Ishikawa (cell line): Measurements from ENCODE around the gene RFTN1.

Experiments used
- CEBPB ChIP-seq: IDR thresholded peaks from 2 replicates; pipeline ENCODE4 v1.6.1; 2012
- CREB1 ChIP-seq: IDR thresholded peaks from 2 replicates; pipeline ENCODE4 v1.6.1; 2012; ENCODE audit warnings: low read depth
- EGR1 ChIP-seq: IDR thresholded peaks from 2 replicates; pipeline ENCODE4 v1.6.1; 2012
- EP300 ChIP-seq: IDR thresholded peaks from 2 replicates; pipeline ENCODE4 v1.6.1; 2012; ENCODE audit warnings: borderline replicate concordance
- FOXM1 ChIP-seq: IDR thresholded peaks from 2 replicates; pipeline ENCODE4 v1.6.1; 2012; ENCODE audit warnings: low read depth, borderline replicate concordance
- MAX ChIP-seq: IDR thresholded peaks from 2 replicates; pipeline ENCODE4 v1.6.1; 2012
- NFIC ChIP-seq: IDR thresholded peaks from 2 replicates; pipeline ENCODE4 v1.6.1; 2012
- RAD21 ChIP-seq: IDR thresholded peaks from 2 replicates; pipeline ENCODE4 v1.6.1; 2012; ENCODE audit warnings: low read depth
- TAF1 ChIP-seq: IDR thresholded peaks from 2 replicates; pipeline ENCODE4 v1.6.1; 2012; ENCODE audit warnings: low read depth, mild to moderate bottlenecking
- TCF12 ChIP-seq: IDR thresholded peaks from 2 replicates; pipeline ENCODE4 v1.6.1; 2012; ENCODE audit warnings: low read depth
- TEAD4 ChIP-seq: IDR thresholded peaks from 2 replicates; pipeline ENCODE4 v1.6.1; 2012
- YY1 ChIP-seq: IDR thresholded peaks from 2 replicates; pipeline ENCODE4 v1.6.1; 2012; ENCODE audit warnings: low read depth
- ZBTB7A ChIP-seq: IDR thresholded peaks from 2 replicates; pipeline ENCODE4 v1.6.1; 2012; ENCODE audit warnings: low read depth
- TF ChIP-seq, protein P1 (sequence below): IDR thresholded peaks from 2 replicates; pipeline ENCODE4 v1.6.1; 2012; ENCODE audit warnings: low read depth, mild to moderate bottlenecking

DNA sequence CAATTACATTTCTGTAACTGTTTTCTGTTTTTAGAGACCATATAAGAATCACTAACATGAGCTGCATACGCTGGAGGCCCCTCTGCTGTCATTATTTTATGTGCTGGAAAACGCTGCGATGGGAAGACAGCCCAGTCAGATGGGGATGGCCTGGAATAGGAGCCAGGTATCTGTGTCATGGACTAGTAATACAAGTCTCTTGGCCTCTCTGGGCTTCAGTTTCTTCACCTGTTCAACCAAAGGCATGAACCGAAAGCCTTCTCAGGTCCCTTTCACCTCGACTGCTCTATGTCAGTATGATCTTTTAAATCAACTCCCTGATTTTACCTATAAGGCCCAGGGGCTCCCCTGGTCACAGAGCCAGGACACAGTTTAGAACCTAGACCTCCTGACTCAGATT, 14.6 kb upstream of the RFTN1 start:
- TF ChIP-seq NFIC (no peak), YY1 (no peak), TEAD4 (no peak), FOXM1 (no peak), EP300 (no peak), RAD21 (no peak), MAX (no peak), CEBPB (no peak), CREB1 (no peak), TAF1 (no peak), TCF12 (no peak), ZBTB7A (no peak), EGR1 (no peak)
- TF ChIP-seq, protein P1, sequence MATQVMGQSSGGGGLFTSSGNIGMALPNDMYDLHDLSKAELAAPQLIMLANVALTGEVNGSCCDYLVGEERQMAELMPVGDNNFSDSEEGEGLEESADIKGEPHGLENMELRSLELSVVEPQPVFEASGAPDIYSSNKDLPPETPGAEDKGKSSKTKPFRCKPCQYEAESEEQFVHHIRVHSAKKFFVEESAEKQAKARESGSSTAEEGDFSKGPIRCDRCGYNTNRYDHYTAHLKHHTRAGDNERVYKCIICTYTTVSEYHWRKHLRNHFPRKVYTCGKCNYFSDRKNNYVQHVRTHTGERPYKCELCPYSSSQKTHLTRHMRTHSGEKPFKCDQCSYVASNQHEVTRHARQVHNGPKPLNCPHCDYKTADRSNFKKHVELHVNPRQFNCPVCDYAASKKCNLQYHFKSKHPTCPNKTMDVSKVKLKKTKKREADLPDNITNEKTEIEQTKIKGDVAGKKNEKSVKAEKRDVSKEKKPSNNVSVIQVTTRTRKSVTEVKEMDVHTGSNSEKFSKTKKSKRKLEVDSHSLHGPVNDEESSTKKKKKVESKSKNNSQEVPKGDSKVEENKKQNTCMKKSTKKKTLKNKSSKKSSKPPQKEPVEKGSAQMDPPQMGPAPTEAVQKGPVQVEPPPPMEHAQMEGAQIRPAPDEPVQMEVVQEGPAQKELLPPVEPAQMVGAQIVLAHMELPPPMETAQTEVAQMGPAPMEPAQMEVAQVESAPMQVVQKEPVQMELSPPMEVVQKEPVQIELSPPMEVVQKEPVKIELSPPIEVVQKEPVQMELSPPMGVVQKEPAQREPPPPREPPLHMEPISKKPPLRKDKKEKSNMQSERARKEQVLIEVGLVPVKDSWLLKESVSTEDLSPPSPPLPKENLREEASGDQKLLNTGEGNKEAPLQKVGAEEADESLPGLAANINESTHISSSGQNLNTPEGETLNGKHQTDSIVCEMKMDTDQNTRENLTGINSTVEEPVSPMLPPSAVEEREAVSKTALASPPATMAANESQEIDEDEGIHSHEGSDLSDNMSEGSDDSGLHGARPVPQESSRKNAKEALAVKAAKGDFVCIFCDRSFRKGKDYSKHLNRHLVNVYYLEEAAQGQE, result no peak
